HG02759 (cell line): ENCODE measurements around the gene NOMO2.
"Not testable (repeated sequence)": the region's sequence is repeated elsewhere in the genome, so short reads cannot be mapped to it uniquely, and the experiment has no call there.

Experiments
- ATAC-seq: cut with Tn5 transposase; IDR thresholded peaks from one replicate; pipeline ENCODE4 v1.9.1; 2021; ENCODE audit warnings: mild to moderate bottlenecking, moderate library complexity; ENCODE audit not compliant: unreplicated experiment

Gene NOMO2

DNA sequence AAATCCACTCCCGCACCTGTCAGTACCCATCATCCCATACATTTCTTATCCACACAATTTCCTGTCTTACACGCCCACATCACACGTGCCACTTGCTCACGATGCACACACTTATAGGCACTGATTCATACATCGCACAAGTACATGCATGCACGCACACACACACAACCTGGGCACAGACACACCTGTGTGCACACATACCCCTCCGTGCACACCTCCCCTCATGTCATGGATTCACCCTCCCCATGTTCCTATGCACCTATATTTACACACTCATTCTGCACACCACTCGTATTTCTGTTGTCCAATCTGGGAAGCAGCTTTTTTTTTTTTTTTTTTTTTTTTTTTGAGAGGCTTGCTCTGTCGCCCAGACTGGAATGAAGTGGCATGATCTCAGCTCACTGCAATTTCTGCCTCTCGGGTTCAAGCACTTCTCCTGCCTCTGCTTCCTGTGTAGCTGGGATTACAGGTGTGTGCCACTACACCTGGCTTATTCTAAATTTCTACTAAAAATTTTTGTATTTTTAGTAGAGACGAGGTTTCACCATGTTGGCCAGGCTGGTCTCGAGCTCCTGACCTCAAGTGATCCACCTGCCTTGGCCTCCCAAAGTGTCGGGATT is 13.5 kb upstream of the NOMO2 start:
- ATAC-seq = not testable (repeated sequence)

DNA sequence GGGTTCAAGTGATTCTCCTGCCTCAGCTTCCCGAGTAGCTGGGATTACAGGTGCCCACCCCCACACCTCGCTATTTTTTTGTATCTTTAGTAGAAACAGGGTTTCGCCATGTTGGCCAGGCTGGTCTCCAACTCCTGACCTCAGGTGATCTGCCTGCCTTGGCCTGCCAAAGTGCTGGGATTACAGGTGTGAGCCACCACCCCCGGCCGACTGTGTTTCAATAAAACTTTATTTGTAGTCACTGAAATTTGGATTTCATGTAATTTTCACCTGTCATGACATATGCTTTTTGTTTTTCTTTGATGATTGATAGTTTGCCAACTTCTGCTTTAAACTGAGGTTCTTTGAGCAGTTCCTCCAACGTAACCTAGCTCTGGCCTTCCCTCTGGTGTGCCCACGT is 12.0 kb upstream of the NOMO2 start:
- not testable (repeated sequence) for ATAC-seq

DNA sequence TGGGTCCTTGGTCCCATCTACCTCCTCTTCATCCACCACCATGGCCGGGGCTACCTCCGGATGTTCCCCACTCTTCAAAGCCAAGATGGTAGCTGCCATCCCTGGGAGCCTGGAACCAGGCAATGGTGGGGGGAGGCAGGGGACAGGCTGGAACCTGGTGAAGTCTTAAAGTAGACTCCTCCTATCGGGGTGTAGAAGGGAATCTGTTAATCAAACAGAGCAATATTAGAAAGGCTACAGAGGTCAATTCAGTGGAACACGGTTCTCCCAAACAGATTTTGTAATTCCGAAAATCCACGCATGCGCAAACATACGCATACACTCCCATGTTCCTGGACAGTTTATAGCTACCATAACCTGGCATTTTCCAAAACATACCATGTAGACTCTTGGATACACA is 11.1 kb upstream of the NOMO2 start:
- not testable (repeated sequence) for ATAC-seq

DNA sequence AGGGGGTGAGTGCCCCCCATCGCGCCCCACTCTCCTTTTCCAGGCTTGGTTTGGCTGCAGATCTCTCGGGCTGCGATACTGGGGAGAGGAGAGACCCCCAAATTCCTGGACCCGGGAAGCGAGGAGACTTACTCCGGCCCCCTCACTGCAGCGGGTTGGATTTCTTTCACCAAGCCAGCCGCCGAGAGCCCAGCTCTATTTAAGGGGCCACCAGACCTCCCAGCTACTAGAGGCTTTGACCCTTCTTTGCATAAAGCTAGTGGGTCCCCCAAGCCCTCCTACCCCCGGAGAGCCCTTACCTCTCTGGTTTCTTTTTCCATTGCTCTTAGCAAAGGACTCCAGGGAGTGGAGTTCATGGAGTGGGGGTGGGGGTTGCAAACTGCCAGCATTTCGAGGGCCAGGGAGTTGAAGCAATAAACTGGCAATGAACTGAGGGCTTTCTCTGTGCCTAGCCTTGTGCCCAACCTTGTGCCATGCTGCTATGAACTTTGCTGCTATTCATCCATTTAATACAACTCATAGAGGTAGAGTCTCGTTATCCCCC is 9.5 kb upstream of the NOMO2 start:
- not testable (repeated sequence) for ATAC-seq

DNA sequence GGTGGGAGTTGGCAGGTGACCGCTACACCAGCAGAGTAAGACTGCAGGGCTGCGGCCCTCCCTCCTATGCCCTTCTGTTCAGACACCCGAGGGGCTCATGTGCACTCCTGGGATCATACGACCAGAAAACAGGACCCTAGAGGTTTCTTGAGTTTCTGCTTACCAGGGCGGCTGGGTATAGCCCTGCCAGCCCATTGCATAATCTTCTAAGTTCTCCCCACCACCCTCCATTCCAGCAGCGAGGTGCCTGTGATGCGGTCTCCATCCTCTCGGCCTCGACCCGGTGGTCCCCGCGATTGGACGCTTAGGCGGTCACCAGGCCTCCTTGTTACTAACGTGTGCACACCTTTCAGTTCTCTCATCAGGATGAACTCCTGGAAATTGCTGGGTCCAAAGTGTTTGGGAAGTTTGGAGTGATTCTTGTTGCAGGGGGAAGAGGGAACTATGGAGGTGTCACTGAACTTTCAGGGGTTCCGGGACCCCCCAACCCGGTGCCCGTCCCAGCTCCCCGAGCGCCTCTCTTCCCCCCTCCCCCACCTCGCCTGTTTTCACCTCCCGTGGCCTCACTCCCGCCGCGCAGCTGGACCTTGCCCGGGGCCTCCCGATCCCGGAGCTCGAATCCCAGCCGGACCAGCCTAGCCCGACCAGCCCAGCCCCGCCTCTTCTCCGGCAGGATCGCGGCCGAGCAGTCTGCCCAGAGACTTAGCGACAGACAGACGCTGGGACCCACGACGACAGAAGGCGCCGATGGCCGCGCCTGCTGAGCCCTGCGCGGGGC is 8.8 kb upstream of the NOMO2 start:
- ATAC-seq = not testable (repeated sequence)

DNA sequence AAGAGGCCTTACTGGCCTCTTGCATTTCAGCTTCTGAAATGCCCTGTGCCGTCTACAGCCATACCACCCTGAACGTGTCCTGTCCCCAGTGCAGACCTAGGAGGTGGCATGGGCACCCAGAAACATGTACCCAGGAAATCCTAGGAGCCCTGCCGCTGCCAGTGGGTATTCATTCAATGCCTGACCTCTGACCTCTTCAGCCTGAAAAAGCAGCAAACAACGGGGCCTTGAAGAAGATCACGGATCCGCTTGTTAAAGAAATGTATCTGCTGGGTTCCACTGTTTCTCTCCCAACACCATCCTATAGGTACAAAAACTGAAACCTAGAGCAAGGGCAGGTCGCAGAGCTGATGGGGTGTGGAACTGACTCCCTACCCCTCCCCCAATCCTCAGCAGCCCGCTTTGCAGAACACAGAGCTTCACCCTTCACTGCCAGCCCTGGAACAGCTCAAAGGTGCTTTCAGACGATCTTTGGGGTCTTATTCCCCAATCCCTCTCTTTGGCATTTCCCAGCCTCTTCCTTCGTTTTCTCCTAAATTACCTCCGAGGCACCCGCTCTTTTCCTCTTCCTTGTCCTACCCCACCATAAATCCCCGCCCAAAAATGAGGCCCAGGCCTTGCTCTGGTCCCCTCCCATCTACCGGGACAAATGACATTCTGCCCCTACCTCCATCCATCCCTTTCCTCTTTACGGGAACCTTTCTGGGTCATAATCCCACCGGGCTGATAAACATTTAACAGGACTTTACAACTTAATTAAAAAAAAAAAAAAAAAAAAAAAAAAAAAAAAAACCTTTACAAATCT is 1.3 kb downstream of the NOMO2 start:
- not testable (repeated sequence) for ATAC-seq

DNA sequence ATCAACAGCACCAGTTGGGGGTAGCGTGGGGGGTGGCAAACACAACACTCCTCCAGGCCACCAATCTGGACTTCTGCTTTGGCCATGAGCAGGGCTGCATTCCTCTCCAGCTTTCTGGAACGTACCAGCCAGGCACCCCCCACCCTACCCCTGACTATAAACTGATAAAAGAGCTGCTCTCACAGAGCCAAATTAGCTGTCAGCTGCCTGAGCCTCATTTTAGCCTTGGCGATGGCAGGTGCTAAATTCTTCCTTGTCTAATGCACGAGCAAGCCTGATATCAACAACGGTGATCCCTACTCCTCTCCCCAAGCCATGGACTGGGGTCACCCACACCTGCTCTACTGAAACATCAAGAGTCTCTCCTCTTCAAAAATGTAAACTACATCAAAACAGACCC is 8.2 kb downstream of the NOMO2 start:
- not testable (repeated sequence) for ATAC-seq

DNA sequence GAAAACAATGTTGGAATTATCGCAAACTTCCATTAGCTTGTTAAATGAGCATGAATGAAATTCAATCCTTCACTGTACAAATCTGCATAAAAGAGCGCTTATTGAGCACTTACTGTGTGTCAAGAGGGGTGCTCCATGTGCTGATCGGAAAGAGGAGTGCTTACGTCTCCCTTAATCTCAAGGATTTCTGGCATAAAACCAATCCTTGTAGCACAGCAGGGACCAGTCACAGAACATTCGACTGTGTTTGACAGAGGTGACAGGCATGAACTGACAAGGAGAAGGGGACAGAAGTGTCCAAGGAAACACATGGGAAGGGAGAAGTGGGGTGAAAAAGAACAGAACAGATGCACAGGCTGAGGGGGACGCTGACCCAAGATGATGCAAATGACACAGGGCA is 14.5 kb downstream of the NOMO2 start:
- ATAC-seq = not testable (repeated sequence)

DNA sequence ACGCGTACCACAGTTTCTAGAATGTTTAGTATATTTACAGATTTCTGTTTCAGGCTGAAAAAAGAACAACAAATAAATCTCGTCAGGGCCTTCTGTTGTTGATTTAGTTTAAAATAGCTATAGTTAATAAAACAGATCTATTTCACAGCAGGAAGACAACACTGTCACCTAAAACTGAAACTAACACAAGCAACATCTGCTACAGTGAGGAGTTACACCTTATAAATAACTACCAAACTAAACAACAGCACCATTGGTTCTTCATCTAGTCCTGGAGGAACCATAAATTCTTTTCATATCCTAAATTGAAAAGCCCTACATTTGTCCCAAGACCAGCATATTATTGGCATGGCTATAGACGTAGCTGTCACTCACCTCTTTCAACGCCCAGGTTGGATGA is 15.0 kb downstream of the NOMO2 start:
- ATAC-seq = not testable (repeated sequence)

DNA sequence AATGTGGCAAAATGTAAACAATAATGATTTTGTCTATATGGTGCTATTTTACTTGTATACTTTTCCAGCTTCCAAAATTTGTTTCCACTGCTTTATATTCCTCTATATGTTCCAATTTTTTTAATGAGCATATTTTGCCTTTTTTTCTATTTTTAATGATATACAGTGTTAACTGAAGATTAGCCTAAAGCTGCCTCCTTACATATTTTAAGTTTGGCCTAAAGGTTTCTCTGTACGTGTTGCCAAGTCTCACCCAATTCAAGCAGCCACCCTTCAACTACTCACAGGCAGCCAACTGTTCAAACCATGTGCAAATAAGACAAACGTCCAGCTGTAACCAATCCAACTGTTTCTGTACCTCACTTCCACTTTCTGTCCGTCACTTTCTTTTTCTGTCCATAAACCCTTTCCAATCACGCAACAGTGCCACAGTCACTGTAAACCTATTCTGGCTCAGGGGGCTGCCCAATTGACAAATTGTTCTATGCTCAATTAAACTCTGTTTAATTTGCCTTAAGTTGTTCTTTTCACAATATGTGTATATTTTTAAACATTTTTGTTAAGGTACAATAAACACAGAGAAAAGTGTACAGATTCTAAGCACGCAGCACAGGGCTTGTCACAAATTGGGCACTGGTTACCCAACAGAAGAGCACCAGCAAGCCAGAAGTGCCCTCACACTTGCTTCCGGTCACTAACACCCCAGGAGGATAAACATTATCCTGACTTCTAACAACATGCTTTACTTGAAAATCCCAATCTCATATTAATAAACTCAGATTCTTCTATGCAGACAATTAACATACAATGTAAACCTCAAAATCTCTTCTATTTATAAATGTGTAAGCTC is 17.4 kb downstream of the NOMO2 start:
- ATAC-seq = not testable (repeated sequence)

DNA sequence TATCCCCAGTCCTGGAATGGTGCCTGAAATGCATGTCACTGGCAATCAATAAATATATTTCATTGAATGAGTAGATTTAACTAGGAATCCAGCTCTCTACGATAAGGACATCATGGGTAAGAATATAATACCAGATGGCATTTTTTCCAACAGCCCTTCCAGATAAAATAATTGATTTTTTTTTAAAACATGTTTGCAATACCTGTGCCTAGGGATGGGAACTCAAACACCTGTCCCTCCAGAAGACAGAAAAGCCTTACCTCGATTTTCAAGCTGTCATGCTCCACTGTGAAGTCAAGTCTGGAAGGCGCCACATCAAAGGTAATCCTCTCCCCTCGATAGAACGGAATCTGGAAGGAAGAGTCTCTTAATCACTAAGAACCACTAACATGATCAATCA is 20.0 kb downstream of the NOMO2 start:
- not testable (repeated sequence) for ATAC-seq

DNA sequence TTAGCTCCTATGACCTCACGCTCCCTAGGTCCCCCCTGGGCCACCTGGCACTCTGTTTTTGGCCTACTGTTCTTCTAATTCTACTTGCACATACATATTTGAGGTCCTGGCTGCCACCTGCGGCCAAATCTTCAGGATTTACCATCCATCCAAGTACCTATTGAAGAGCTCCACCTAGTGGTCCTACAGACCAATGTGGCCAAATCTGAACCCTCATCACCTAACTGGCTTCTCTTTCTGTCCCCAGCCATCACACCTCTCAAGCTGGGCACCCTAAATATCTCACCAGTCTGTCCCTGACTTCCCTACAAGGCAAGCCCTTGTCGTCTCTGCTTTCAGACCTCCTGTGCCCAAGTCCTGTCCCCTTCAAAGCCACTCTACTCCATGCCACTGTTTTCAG is 24.9 kb downstream of the NOMO2 start:
- not testable (repeated sequence) for ATAC-seq

DNA sequence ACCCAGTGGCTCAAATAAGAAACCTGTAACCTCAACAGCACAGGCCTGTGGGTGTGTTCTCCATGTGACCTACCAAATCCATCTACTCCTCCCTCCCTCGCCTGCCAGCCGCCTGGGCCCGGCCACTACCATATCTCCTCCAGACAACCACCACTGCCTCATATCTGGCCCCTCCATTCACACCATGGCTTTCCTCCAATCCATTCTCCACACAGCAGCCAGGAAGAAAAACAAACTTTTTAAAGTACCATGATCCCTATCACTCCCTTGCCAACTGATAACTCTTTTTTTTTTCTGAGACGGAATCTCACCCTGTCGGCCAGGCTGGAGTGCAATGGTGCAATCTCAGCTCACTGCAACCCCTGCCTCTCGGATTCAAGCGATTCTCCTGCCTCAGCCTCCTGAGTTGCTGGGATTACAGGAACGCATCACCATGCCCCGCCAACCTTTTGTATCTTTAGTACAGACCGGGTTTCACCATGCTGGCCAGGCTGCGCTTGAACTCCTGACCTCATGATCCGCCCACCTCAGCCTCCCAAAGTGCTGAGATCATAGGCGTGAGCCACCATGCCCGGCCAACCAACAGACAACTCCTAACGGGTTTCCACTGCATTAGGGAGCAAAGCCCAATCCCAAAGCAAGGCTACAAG is 26.3 kb downstream of the NOMO2 start:
- not testable (repeated sequence) for ATAC-seq

DNA sequence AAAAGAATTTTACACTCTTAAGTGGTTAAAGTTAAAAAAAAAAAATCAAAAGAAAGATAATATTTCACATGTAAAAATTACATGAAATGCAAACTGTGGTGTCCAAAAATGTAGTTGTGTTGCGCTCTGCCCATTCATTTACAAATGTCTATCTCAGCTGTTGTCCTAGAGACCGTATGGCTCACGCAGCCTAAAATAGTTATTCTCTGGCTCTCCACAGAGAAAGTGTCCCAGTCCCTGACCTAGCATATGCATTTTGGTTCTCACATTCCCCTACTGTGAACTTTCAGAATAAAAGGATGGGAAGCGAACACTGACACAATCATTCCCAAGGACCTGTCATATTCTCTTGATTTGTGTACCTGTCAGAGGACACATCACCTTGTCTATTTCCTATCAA is 27.6 kb downstream of the NOMO2 start:
- not testable (repeated sequence) for ATAC-seq

DNA sequence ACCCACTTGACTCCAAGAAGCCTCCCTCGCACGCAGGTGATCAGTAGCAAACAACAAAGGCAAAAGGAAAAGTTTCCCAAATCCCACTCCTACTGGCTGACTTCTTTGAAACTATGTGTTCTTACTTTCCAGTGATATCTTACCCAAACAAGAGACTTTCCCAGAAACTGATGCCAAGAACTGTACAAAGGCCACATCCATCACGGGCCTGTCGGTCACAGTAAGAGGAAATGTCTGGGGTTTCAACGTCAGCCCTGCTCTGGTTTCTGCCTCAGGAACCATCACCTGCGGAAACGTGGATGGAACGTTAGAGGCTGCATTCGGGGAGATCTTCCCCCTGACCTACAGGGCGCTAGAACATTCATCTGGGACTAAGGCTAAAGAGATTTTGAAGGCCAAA is 30.6 kb downstream of the NOMO2 start:
- ATAC-seq = not testable (repeated sequence)

DNA sequence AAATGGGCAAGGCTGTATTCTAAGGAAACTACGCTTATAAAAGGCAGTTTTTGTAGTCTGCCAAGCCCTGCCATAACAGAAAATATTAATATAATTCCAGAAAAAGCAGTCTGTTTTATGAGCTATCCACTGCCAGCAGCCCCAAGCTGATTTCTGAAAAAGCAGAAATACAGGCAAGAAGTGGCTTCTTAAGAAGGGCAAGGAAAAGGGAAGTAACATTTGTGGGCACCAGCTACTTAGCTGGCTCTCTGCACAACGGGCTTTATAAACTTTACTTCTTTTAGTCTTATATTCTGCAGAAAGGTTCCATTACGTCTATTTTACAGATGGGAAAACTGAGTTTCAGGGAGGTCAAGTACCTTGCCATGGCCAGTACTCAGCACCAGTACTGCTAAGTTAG is 31.6 kb downstream of the NOMO2 start:
- not testable (repeated sequence) for ATAC-seq

DNA sequence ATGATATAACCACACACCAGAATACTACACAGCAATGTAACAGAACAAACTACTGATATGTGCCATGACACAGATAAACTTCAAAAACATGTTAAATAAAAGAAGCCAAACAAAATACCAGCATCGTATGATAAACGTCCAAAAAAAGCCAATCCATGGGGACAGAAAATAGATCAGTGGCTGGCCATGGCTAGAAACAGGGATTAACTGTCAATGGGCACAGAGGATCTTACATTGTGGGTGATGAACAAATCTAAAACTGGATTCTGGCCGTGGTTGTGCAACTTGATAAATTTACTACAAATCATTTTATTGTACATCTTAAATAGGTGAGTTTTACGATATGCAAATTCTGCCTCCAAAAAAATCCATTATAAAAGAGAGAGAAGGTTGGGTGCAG is 35.4 kb downstream of the NOMO2 start:
- not testable (repeated sequence) for ATAC-seq

DNA sequence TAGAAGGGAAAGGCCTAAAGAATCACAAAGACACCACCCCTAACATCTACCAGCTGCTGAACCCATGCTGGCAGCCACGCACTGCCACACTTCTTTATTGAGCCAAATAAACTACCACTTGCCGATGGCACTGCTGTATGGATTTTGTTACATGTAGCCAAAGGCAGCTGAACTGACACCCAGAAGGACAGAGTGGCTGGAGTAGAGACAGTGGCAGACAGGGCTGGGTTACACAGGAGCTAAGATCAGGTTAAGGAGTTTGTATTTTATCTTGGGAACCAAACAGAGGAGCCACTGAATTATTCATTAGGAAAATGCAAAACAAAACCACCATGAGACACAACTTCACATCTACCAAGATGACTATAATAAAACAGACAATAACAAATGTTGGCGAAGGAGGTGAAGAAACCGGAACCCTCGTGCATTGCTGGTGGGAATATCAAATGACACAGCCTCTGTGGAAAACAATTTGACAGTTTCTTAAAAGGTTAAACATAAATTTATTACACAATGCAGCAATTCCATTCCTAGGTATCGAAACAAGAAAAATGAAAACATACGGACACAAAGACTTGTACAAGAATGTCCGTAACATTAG is 35.9 kb downstream of the NOMO2 start:
- ATAC-seq = not testable (repeated sequence)

DNA sequence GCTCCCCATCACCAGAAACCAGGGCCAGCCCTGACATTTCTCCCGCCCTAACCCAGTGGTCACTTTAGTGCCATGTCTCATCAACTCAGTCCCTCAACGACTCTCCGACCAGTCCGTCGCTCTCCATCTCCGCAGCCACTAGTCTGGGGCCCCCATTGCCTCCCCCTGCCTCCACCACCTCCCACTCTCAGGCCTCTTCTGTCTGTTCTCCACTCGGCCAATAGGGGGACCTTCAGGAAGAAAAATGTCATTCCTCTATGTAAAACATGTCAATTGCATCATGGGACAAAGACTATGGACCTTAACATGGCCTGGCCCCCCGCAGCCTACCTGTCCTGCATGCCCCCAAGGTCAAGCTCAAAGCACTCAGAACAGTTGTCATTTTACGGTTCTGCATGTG is 39.3 kb downstream of the NOMO2 start:
- not testable (repeated sequence) for ATAC-seq
